ENCODE results near the gene KRI1. TPM values are rescaled to one million over a fixed set of nuclear protein-coding genes. Genes with fewer than 3 reads are reported as not detected.

KRI1 gene
- total and polyA plus RNA-seq, 2 of the 8 experiments (the other 6 are each of a cell fraction or from before 2014, with no cell fraction given) = 14.2 to 45.2 TPM

DNA sequence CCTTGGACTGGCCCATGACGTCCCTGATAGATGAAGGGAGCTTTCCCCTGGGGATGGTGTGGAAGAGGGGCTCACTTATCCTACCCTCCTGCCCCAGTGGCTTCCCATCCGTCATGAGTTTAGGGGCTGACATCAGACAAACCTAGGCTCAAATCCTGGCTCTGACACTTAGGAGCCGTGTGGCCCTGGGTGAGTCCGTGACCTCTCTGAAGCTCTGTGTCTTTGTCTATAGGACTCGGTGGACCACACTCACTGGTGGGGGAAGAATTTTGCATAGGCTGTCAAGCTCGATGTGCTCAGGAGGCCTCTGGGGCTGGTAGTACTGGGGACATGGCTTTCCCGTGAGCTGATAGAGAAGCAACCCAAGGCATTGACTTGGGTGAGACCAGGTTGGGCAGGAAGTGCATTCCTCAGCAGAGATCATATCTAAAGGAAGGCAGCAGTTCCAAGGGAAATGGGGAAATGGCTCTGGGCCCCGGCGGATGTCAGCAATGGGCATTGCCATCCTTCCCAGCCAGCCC, 38.7 kb upstream of the KRI1 start:
- 90% methylated on average over 9 of the region's 9 CpGs; no CpG with 5 or more reads in 1 of the 2 experiments for WGBS, 2 experiments (ENCODE audit: extremely low coverage in 1 of 2, insufficient coverage in 1 of 2, insufficient read length in 1 of 2, insufficient replicate concordance in 2 of 2, low coverage in 1 of 2, low lambda C conversion rate in 2 of 2, missing lambda C conversion rate in 1 of 2)
- Histone ChIP-seq H2BK15ac (ENCODE audit: low read length) (no peak overlapping the region), H2AK5ac (ENCODE audit: low read depth, low read length) (0 out of 2 replicates have a peak overlapping the region, but pooled peaks have one; percentile 40), H3K4me2 (ENCODE audit: insufficient read depth in 1 of 2, low read depth in 2 of 2, low read length in 2 of 2) (no peak overlapping the region; a peak in 1 of 4 replicates), H3K56ac (replicated peaks; ENCODE audit: insufficient read length, low read depth, low read length) (no peak overlapping the region), H3K27me3 (replicated peaks in 1 of 4; ENCODE audit: control insufficient read depth in 3 of 4, extremely low read depth in 1 of 4, insufficient read depth in 3 of 4, low read length in 3 of 4) (no peaks in the 10 kb centered on the region), H3K9ac (replicated peaks in 1 of 4; ENCODE audit: extremely low read depth in 1 of 4, low read depth in 3 of 4, low read length in 3 of 4) (no peak overlapping the region; a peak in 1 of 7 replicates), H3K23ac (ENCODE audit: insufficient read length) (no peak overlapping the region), H2BK120ac (replicated peaks; ENCODE audit: low read depth, low read length) (no peak overlapping the region), H3K27ac (ENCODE audit: low read depth, low read length) (no peak overlapping the region), H3K4me1 (replicated peaks in 1 of 4; ENCODE audit: control insufficient read depth in 3 of 4, insufficient read depth in 4 of 4, low read length in 3 of 4) (peaks cover 0 to 11% (median 7%) of the 10 kb centered on the region in 4 experiments; a peak in 6 of 7 replicates), H3K4me3 (ENCODE audit: extremely low read depth in 1 of 4, insufficient read depth in 2 of 4, low read depth in 3 of 4, low read length in 4 of 4) (no peak overlapping the region), H3K9me3 (ENCODE audit: insufficient read depth in 2 of 2, low read depth in 1 of 2, low read length in 1 of 2) (no peaks in the 10 kb centered on the region), H3K18ac (ENCODE audit: extremely low read depth, low read length) (no peak overlapping the region), H3K4ac (replicated peaks; ENCODE audit: insufficient read length, low read depth, low read length) (no peak overlapping the region), H3K14ac (ENCODE audit: insufficient read length) (no peak overlapping the region), H4K91ac (replicated peaks; ENCODE audit: insufficient read length, low read length) (no peak overlapping the region), H4K8ac (ENCODE audit: extremely low read depth, insufficient read depth, low read length) (peak overlapping the region; percentile 53), H4K5ac (ENCODE audit: insufficient read length, low read depth, low read length) (no peak overlapping the region), H2BK5ac (ENCODE audit: low read depth, low read length) (0 out of 2 replicates have a peak overlapping the region, but pooled peaks have one; percentile 21), H4K20me1 (replicated peaks in 1 of 2; ENCODE audit: control insufficient read depth in 1 of 2, insufficient read depth in 2 of 2, low read length in 2 of 2) (no peaks in the 10 kb centered on the region), H2BK12ac (ENCODE audit: low read depth, low read length) (no peak overlapping the region), H3K36me3 (ENCODE audit: control insufficient read depth in 2 of 4, insufficient read depth in 4 of 4, low read length in 3 of 4) (no peaks in the 10 kb centered on the region), H2BK20ac (ENCODE audit: low read length) (no peak overlapping the region), H3K79me2 (ENCODE audit: control insufficient read depth in 1 of 2, insufficient read depth in 2 of 2, low read length in 2 of 2) (peaks cover 0 to 9% of the 10 kb centered on the region in 2 experiments; a peak in 1 of 4 replicates), H2AFZ (ENCODE audit: low read length) (no peak overlapping the region), H3K23me2 (ENCODE audit: low read depth, low read length) (peaks cover 6% of the 10 kb centered on the region; the same call in 1 of the 2 replicates), H3K79me1 (ENCODE audit: low read depth, low read length) (peaks cover 6% of the 10 kb centered on the region)
- ChIA-PET POLR2A (ENCODE audit: partially characterized antibody) (interaction anchor here (1.7 to 4.4 kb wide), 8 partner anchors 8 to 51 kb away, joined by 6 to 26 read pairs (median 9); partner anchors contain the start of gene SLC44A2), CTCF (ENCODE audit: partially characterized antibody) (interaction anchor here (0.9 to 2.6 kb wide), 7 partner anchors 8 to 88 kb away, joined by 3 to 14 read pairs (median 4); no protein-coding TSS in a partner anchor)
- DNase-seq (ENCODE audit: low read depth in 1 of 2, low spot score in 2 of 2) = no peak
- TF ChIP-seq EP300 (IDR thresholded peaks at IDR 0.05; ENCODE audit: borderline replicate concordance in 1 of 2, low read depth in 2 of 2, low read length in 2 of 2) = no peak
- TF ChIP-seq GTF2F1 (IDR thresholded peaks at IDR 0.05; ENCODE audit: borderline replicate concordance, low read depth, low read length) = no peak
- TF ChIP-seq TAF7 (optimal IDR thresholded peaks at IDR 0.05; ENCODE audit: borderline replicate concordance, low read depth, low read length) = no peak
- TF ChIP-seq NANOG (IDR thresholded peaks at IDR 0.05; ENCODE audit: insufficient read depth, low read depth, low read length, poor library complexity, severe bottlenecking) = no peak
- no peak for TF ChIP-seq CREB1 (IDR thresholded peaks at IDR 0.05)
- TF ChIP-seq TAF1 (IDR thresholded peaks at IDR 0.05; ENCODE audit: low read depth, low read length) = no peak
- TF ChIP-seq CHD2 (IDR thresholded peaks at IDR 0.05; ENCODE audit: low read length) = no peak
- no peak for TF ChIP-seq TBP (IDR thresholded peaks at IDR 0.05; ENCODE audit: low read depth, low read length)
- TF ChIP-seq HDAC2 (IDR thresholded peaks at IDR 0.05; ENCODE audit: borderline replicate concordance in 1 of 2, low read depth in 2 of 2, low read length in 2 of 2) = no peak
- no peak for TF ChIP-seq SIX5 (IDR thresholded peaks at IDR 0.05; ENCODE audit: low read depth, low read length)
- no peak for TF ChIP-seq RNF2 (IDR thresholded peaks at IDR 0.05; ENCODE audit: borderline replicate concordance, low read depth, low read length, missing control alignments, poor library complexity, severe bottlenecking)
- no peak for TF ChIP-seq ASH2L (IDR thresholded peaks at IDR 0.05; ENCODE audit: low read length)
- TF ChIP-seq SP2 (IDR thresholded peaks at IDR 0.05; ENCODE audit: low read length) = no peak
- FAIRE-seq = no peak
